Activated T-helper 1 cell treated with anti-CD3 and anti-CD28 coated beads, Interleukin-12 subunit alpha, Interleukin-12 subunit beta, Interleukin-2, Interleukin-4 antibody, amounts not matched to agents 30 ng/mL and 10 ng/mL and 1 ng/mL, durations not matched to agents 14 hours and 24 hours and 36 hours (primary cell): Measurements from ENCODE around the gene ZNF222. TPM values are rescaled to one million over a fixed set of nuclear protein-coding genes. Genes with fewer than 3 reads are reported as not detected.

Experiments used
- DNase-seq: peaks from one replicate; pipeline ENCODE4 v3.0.0; 2021; ENCODE audit warnings: low spot score
- H3K27ac Mint-ChIP-seq: one replicate; pipeline ENCODE4 v1.8.0; 2021; ENCODE audit warnings: mild to moderate bottlenecking, mixed read lengths
- H3K27me3 Mint-ChIP-seq: one replicate; pipeline ENCODE4 v1.8.0; 2022; ENCODE audit warnings: mild to moderate bottlenecking, moderate library complexity, mixed read lengths; ENCODE audit not compliant: insufficient read depth
- H3K36me3 Mint-ChIP-seq: one replicate; pipeline ENCODE4 v1.8.0; 2021; ENCODE audit warnings: low read depth, mixed read lengths
- H3K4me1 Mint-ChIP-seq: one replicate; pipeline ENCODE4 v1.8.0; 2021; ENCODE audit warnings: low read depth, mixed read lengths
- H3K4me3 Mint-ChIP-seq: one replicate; pipeline ENCODE4 v1.8.0; 2021; ENCODE audit warnings: mild to moderate bottlenecking, moderate library complexity, mixed read lengths
- H3K9me3 Mint-ChIP-seq: one replicate; pipeline ENCODE4 v1.8.0; 2021; ENCODE audit warnings: mixed read lengths
- intact Hi-C: fragments of 100-400 bp; cut with micrococcal nuclease; formaldehyde crosslinking; loops from one replicate; pipeline ENCODE4 v1.15.1; 2024
- total RNA-seq: library from RNA; stranded (reverse); gene quantifications from 2 replicates; pipeline ENCODE4 v1.2.3, GENCODE V29; 2022

The ZNF222 gene
- total RNA-seq, 1 donor from 2014 or later: 1.5 TPM

DNA sequence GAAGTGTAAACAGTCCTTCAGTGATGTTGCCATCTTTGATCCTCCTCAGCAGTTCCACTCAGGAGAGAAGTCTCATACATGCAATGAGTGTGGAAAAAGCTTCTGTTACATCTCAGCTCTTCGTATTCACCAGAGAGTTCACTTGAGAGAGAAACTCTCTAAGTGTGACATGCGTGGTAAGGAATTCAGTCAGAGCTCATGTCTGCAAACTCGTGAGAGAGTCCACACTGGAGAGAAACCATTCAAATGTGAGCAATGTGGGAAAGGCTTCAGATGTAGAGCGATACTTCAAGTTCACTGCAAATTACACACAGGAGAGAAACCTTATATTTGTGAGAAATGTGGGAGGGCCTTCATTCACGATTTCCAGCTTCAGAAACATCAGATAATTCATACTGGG is 14.7 kb upstream of the ZNF222 start:
- DNase-seq: no peak
- H3K4me1 Mint-ChIP-seq: no peaks in the 10 kb centered on the region
- no peak overlapping the region for H3K27ac Mint-ChIP-seq
- H3K27me3 Mint-ChIP-seq: no peaks in the 10 kb centered on the region
- H3K9me3 Mint-ChIP-seq: peaks cover 83% of the 10 kb centered on the region
- H3K36me3 Mint-ChIP-seq: peaks cover 64% of the 10 kb centered on the region
- intact Hi-C loops: no loop called here
- no peak overlapping the region for H3K4me3 Mint-ChIP-seq

DNA sequence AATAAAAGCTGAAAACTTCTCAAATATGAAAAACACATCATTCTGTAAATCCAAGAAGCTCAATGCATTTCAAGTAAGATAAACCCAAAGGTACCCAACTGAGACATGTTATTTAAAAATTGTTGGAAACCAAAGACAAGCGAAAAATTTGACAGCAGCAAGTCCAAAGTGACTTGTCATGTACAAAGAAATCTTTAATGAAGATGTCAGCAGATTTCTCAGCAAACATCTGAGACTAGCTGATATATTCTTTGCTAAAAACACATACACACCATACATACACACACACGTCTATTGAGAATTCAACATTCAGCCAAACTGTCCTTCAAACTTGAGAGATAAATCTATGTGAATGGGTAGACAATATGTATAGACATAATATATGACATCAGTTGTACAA is 5.7 kb upstream of the ZNF222 start:
- Mint-ChIP-seq H3K27ac (no peak overlapping the region), H3K27me3 (no peaks in the 10 kb centered on the region), H3K4me3 (no peak overlapping the region), H3K36me3 (no peaks in the 10 kb centered on the region), H3K9me3 (peaks cover 58% of the 10 kb centered on the region), H3K4me1 (peaks cover under 1% of the 10 kb centered on the region)
- no peak for DNase-seq
- intact Hi-C loops: no loop called here

DNA sequence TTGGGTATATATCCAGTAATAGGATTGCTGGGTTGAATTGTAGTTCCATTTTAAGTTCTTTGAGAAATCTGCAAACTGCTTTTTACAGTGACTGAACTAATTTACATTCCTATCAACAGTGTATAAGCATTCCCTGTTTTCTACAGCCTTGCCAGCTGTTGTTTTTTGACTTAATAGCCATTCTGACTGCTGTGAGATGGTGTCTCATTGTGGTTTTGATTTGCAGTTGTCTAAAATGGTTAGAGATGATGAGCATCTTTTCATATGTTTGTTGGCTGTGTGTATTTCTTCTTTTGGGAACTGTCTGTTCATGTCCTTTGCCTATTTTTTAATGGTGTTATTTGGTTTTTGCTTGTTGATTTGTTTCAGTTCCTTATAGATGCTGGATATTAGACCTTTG is 4.0 kb upstream of the ZNF222 start:
- no peaks in the 10 kb centered on the region for H3K27me3 Mint-ChIP-seq
- intact Hi-C loops: loop anchor here (10.0 kb wide), 1 partner anchor 484 kb away; the partner anchor contains the start of gene ZNF180
- no peak for DNase-seq

DNA sequence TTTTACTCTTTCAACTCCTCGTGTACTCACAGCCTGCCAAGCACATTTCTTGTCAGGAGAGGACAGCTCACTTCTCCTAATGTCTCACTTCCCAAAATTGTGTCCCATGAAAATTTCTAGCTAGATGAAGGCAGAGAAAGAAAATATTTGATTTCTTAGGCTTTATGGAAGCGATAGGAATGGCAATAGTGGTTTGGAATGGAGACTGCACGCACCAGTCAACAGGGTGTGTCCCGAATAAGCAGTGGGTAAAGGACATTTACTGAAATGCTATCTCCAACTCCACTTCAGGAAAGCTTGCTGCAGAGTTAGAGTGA is 321 bp upstream of the ZNF222 start:
- H3K36me3 Mint-ChIP-seq: peaks cover 29% of the 10 kb centered on the region
- DNase-seq: no peak
- peaks cover 55% of the 10 kb centered on the region for H3K9me3 Mint-ChIP-seq
- H3K27me3 Mint-ChIP-seq: no peaks in the 10 kb centered on the region
- H3K4me1 Mint-ChIP-seq: peaks cover 18% of the 10 kb centered on the region
- intact Hi-C loops: loop anchor here (1.0 to 10.0 kb wide), 7 partner anchors 23 to 480 kb away; partner anchors contain the start of genes ZNF155, ZNF180, ZNF224 and ZNF227
- H3K4me3 Mint-ChIP-seq: peak overlapping the region; percentile 96
- H3K27ac Mint-ChIP-seq: peak overlapping the region; percentile 85

More for the DNA sequence above, 4.0 kb upstream of the ZNF222 start:
- H3K4me3 Mint-ChIP-seq: no peak overlapping the region
- peaks cover 18% of the 10 kb centered on the region for H3K4me1 Mint-ChIP-seq
- peaks cover 8% of the 10 kb centered on the region for H3K36me3 Mint-ChIP-seq
- peaks cover 57% of the 10 kb centered on the region for H3K9me3 Mint-ChIP-seq
- H3K27ac Mint-ChIP-seq: no peak overlapping the region

DNA sequence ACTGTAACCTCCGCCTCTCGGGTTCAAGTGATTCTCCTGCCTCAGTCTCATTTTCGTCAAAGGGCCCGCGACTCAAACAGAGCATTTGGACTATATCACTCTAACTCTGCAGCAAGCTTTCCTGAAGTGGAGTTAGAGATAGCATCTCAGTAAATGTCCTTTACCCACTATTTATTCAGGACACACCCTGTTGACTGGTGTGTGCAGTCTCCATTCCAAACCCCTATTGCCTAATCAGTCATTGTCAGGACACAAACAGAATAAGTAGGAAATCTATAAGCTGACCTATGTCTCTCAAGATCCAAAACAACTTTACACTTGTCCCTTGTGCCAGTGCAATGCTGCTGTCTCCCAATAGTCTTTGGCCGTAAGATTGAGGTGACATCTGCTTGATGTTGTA is 1.4 kb downstream of the ZNF222 start:
- peak overlapping the region; percentile 35 for H3K4me3 Mint-ChIP-seq
- H3K9me3 Mint-ChIP-seq: peaks cover 65% of the 10 kb centered on the region
- H3K27me3 Mint-ChIP-seq: no peaks in the 10 kb centered on the region
- no peak overlapping the region for H3K27ac Mint-ChIP-seq
- intact Hi-C loops: loop anchor here (10.0 kb wide), 1 partner anchor 478 kb away; the partner anchor contains the start of gene ZNF180
- peaks cover 34% of the 10 kb centered on the region for H3K36me3 Mint-ChIP-seq
- no peak for DNase-seq
- H3K4me1 Mint-ChIP-seq: peaks cover 18% of the 10 kb centered on the region

DNA sequence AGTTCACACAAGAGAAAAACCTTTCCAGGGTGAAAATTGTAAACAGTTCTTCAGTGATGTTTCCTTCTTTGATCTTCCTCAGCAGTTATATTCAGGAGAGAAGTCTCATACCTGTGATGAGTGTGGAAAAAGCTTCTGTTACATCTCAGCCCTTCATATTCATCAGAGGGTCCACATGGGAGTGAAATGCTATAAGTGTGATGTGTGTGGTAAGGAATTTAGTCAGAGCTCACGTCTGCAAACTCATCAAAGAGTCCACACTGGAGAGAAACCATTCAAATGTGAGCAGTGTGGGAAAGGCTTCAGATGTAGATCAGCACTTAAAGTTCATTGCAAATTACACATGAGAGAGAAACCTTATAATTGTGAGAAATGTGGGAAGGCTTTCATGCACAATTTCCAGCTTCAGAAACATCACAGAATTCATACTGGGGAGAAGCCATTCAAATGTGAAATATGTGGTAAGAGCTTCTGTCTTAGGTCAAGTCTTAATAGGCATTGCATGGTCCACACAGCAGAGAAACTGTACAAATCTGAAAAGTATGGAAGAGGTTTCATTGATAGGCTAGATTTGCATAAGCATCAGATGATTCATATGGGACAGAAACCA is 6.9 kb downstream of the ZNF222 start:
- Mint-ChIP-seq H3K4me3 (no peak overlapping the region), H3K9me3 (peaks cover 78% of the 10 kb centered on the region), H3K27ac (no peak overlapping the region), H3K4me1 (no peaks in the 10 kb centered on the region), H3K36me3 (peaks cover 35% of the 10 kb centered on the region), H3K27me3 (no peaks in the 10 kb centered on the region)
- intact Hi-C loops: no loop called here
- no peak for DNase-seq

DNA sequence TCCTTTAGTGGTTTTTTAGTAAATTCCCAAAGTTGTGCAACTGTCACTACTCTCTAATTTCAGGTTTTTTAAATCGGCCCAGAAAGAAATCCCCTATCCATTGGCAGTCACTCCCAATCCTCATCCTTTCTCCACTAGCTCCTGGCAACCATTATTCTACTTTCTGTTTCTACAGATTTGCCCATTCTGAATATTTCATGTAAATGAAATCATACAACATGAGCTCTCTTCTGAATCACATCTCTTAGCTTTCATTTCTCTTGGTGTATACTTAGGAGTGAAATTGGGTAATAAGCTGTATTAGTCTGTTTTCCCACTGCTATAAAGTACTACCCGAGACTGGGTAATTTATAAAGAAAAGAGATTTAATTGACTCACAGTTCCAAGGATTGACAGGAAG is 17.0 kb downstream of the ZNF222 start:
- Mint-ChIP-seq H3K27me3 (no peaks in the 10 kb centered on the region), H3K4me3 (no peak overlapping the region), H3K27ac (no peak overlapping the region), H3K4me1 (no peaks in the 10 kb centered on the region), H3K36me3 (no peaks in the 10 kb centered on the region), H3K9me3 (peaks cover 49% of the 10 kb centered on the region)
- intact Hi-C loops: no loop called here
- DNase-seq: no peak

DNA sequence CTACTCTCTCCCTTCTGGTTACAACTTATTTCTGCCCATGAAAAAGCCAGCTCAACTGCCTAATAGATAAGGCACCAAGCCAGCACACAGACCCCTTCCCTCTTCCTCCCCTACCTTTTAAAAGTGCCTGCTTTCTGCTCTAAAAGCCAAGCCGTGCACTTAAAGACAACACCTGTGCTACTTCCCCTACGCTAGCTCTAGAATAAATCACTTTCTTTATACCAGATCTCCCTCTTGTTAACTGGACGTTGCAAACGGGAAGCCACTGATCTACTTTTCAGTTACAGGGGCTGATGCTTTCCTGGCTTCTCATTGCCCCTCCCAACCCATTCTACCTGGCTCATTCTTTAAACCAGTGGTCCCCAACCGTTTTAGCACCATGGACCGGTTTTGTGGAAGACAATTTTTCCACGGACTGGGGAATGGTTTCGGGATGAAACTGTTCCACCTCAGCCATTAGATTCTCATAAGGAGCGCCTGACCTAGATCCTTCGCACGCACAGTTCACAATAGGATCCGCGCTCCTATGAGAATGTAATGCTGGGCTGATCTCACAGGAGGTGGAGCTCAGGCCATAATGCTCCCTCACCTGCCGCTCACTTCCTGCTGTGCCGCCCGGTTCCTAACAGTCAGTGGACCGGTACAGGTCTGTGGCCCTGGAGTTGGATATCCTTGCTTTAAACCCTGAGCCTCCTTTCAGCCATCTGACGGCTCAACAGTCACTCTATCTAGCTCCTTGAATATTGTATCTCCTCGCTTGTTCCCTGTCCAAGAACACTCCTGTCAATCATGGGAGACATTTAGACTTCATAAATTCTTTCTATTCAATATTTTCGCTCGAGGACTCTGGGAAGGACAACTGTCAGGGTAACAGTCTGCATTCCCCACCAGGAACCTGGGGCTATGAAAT is 25.8 kb downstream of the ZNF222 start:
- H3K27me3 Mint-ChIP-seq: peaks cover 2% of the 10 kb centered on the region
- no peak for DNase-seq
- peak overlapping the region; percentile 78 for H3K4me3 Mint-ChIP-seq
- no peak overlapping the region for H3K27ac Mint-ChIP-seq
- H3K4me1 Mint-ChIP-seq: peaks cover 8% of the 10 kb centered on the region
- H3K36me3 Mint-ChIP-seq: no peaks in the 10 kb centered on the region
- peaks cover 68% of the 10 kb centered on the region for H3K9me3 Mint-ChIP-seq
- intact Hi-C loops: no loop called here

DNA sequence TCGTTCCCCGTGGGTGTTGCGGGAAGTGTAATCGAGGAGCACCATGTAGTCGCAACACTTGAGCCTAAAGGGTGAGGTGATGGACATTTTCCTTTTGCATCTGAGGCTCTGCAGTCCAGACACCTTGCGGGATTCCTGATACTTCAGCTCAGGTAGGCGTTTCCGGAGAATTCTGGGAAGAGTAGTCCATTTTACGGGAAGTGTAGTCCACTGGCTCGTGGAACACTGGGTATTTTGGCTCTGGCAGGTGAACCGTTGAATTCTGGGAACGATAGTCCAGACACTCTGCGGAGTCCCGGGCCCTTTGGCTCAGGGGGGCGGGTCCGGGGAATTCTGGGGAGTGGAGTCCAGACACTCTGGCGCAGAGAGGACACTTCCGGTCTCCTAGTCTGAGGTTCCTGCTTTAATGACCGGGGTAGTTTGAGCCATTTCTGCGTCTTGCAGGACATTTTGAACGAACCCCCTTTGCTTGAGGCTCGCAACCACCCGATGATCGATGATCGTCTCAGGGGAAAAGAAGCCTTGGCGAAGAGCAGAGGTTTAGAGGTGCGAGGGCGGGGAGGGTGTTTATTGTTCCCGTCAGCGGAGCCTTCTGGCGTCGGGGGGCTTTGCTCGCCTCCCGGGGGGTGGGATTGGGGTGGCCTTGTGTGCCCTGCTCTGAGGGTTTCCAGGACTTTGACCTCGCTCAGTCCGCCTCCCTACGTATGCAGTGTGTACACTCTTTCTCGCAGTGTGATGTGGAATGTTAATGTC is 26.6 kb downstream of the ZNF222 start, which contains the start of gene ZNF223:
ZNF223 (plus strand) TSS at position 387 of the 753 bp plus-strand sequence. CDS start 3,141 bp downstream, outside the sequence.
- H3K27me3 Mint-ChIP-seq: peaks cover 2% of the 10 kb centered on the region
- H3K9me3 Mint-ChIP-seq: peaks cover 68% of the 10 kb centered on the region
- H3K4me3 Mint-ChIP-seq: peak within 1 kb of the TSS; percentile 78
- H3K4me1 Mint-ChIP-seq: peaks cover 8% of the 10 kb centered on the region
- intact Hi-C loops: no loop called here
- H3K36me3 Mint-ChIP-seq: no peaks in the 10 kb centered on the region
- DNase-seq: no peak
- H3K27ac Mint-ChIP-seq: no peak within 1 kb of the TSS

DNA sequence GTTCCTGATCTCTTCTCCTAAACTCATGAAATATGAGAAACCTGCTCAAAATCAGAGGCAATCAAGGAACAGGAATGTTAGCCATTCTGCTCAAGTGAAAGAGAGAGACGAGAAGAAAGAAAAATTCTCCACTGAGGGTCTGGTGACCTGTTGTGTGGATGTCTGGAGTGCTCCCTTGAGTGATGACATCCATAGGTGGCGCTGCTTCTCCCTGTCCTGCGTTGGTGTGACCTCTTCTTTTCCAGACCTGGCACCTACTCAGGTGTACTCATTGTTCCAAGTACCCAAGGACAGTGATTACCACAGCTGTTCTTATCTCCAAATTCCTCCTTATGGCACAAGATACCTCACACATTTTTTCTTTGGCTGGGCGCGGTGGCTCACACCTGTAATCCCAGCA is 30.7 kb downstream of the ZNF222 start:
- Mint-ChIP-seq H3K27me3 (no peaks in the 10 kb centered on the region), H3K4me3 (no peak overlapping the region), H3K4me1 (peaks cover 8% of the 10 kb centered on the region), H3K36me3 (no peaks in the 10 kb centered on the region), H3K27ac (no peak overlapping the region), H3K9me3 (peaks cover 66% of the 10 kb centered on the region)
- intact Hi-C loops: no loop called here
- no peak for DNase-seq

DNA sequence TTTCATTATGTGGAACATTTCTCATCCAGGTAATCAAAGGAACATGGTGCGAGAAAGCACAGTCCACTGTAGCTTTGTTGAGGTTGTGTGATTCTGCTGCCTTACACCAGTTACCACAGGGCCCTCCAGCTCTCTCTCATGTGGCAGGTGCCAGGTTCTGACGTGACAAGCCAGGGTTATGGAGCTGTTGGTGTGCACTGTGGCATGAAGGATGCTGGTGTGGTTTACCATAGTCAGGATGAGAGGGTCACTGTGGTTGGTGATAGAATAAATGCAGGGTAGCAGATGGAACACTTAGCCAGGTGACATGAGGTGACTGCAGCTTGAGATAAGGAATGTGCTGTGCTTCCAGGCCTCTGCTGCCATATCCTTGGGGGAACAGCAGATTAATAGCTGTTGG is 34.0 kb downstream of the ZNF222 start:
- no peaks in the 10 kb centered on the region for H3K4me1 Mint-ChIP-seq
- no peak for DNase-seq
- H3K36me3 Mint-ChIP-seq: no peaks in the 10 kb centered on the region

DNA sequence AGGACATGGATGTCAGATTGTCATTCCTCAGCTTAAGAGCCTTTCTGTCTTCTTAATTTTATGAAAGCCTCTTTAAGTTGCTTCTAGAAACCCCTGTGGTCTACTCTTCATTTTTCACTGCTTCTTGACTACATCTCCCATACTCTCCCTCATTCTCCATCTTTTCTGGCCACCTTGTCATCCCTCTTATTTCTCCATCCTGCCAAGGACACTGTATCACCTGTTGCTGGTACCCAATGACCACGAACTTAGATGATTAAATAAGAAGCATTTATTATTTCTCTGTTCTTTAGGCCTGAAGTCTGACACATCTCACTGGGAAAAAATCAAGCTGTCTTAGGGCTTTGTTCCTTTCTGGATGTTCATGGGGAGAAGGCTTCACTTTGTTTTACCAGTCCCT is 35.9 kb downstream of the ZNF222 start:
- DNase-seq: no peak
- intact Hi-C loops: no loop called here
- Mint-ChIP-seq H3K27ac (no peak overlapping the region), H3K27me3 (no peaks in the 10 kb centered on the region), H3K36me3 (peaks cover 2% of the 10 kb centered on the region), H3K4me3 (no peak overlapping the region), H3K9me3 (peaks cover 61% of the 10 kb centered on the region), H3K4me1 (no peaks in the 10 kb centered on the region)

More for the DNA sequence above, 34.0 kb downstream of the ZNF222 start:
- Mint-ChIP-seq H3K27me3 (no peaks in the 10 kb centered on the region), H3K9me3 (peaks cover 67% of the 10 kb centered on the region), H3K4me3 (no peak overlapping the region), H3K27ac (no peak overlapping the region)
- intact Hi-C loops: no loop called here
